HFF-Myc (cell line): ENCODE results near the gene KLK14.

ENCODE experiments used
- DNase-seq: peaks from one replicate; pipeline ENCODE4 v3.0.0-alpha.2; 2011; ENCODE audit warnings: low read depth; ENCODE audit errors: extremely low read depth
- H3K4me3 ChIP-seq: replicated peaks from 2 replicates; pipeline ENCODE4 v1.5.1; 2011; ENCODE audit warnings: low read depth, mild to moderate bottlenecking, control low read depth, low read length
- CTCF ChIP-seq: IDR thresholded peaks from 2 replicates; pipeline ENCODE4 v1.5.1; 2012; ENCODE audit warnings: mild to moderate bottlenecking, low read depth, low read length, control low read depth; ENCODE audit errors: missing control alignments

Gene KLK14

GRCh38 chr19:51101171-51101865 is 18.6 kb upstream of the KLK14 start:
- TF ChIP-seq CTCF = no peak
- no peak overlapping the region for H3K4me3 ChIP-seq
- DNase-seq = no peak

- no peak for DNase-seq
- H3K4me3 ChIP-seq = no peak overlapping the region
- no peak for TF ChIP-seq CTCF
Measured at GRCh38 chr19:51100601-51101000, 17.9 kb upstream of the KLK14 start.

GRCh38 chr19:51099047-51099382 is 16.3 kb upstream of the KLK14 start:
- no peak overlapping the region for H3K4me3 ChIP-seq
- TF ChIP-seq CTCF = no peak

GRCh38 chr19:51098365-51099046 is 15.8 kb upstream of the KLK14 start:
- H3K4me3 ChIP-seq = no peak overlapping the region
- TF ChIP-seq CTCF = no peak
- no peak for DNase-seq

More at GRCh38 chr19:51099047-51099382, 16.3 kb upstream of the KLK14 start:
- DNase-seq = no peak

- H3K4me3 ChIP-seq = no peak overlapping the region
- no peak for DNase-seq
- TF ChIP-seq CTCF = no peak
Measured at GRCh38 chr19:51097796-51098195, 15.1 kb upstream of the KLK14 start.

GRCh38 chr19:51097166-51097738 is 14.6 kb upstream of the KLK14 start:
- peak; percentile 22 for DNase-seq
- H3K4me3 ChIP-seq = no peak overlapping the region
- TF ChIP-seq CTCF = peak; percentile 71
